Epithelial cell of esophagus (primary cell): ENCODE results near the gene AMMECR1L.

Source experiments
- DNase-seq: peaks from one replicate; pipeline ENCODE4 v3.0.0; 2010; ENCODE audit warnings: low read depth
- H3K4me3 ChIP-seq: 2 replicates; pipeline ENCODE4 v1.5.1; 2011; ENCODE audit warnings: mild to moderate bottlenecking, low read length, control low read depth
- TF ChIP-seq, protein P1 (sequence below): IDR thresholded peaks from 2 replicates; pipeline ENCODE4 v1.5.1; 2011; ENCODE audit warnings: low read depth, mild to moderate bottlenecking, low read length, control low read depth, inconsistent platforms; ENCODE audit not compliant: insufficient read depth; ENCODE audit errors: missing control alignments

Gene AMMECR1L

GRCh38 chr2:127885780-127886592 is at the start of gene AMMECR1L:
Gene AMMECR1L (minus strand): TSS chr2:127885956. CDS start chr2:127874234, 11,722 bp downstream.
- peak within 1 kb of the TSS; percentile 48 for H3K4me3 ChIP-seq
- DNase-seq: peak; percentile 66

DNA sequence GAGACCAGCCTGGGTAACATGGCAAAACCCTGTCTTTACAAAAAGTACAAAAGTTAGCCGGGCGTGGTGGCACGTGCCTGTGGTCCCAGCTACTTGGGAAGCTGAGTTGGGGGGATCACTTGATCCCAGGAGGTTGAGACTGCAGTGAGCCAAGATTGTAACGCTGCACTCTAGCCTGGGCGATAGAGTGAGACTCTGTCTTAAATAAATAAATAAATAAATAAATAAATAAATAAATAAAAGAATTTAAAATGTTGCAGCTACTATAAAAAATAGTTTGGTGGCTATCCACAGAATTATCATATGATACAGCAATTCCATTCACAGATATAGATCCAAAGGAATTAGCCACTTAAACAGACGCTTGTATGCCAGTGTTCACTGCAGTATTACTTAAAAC is 49.6 kb upstream of the AMMECR1L start:
- H3K4me3 ChIP-seq: no peak overlapping the region
- TF ChIP-seq, protein P1, sequence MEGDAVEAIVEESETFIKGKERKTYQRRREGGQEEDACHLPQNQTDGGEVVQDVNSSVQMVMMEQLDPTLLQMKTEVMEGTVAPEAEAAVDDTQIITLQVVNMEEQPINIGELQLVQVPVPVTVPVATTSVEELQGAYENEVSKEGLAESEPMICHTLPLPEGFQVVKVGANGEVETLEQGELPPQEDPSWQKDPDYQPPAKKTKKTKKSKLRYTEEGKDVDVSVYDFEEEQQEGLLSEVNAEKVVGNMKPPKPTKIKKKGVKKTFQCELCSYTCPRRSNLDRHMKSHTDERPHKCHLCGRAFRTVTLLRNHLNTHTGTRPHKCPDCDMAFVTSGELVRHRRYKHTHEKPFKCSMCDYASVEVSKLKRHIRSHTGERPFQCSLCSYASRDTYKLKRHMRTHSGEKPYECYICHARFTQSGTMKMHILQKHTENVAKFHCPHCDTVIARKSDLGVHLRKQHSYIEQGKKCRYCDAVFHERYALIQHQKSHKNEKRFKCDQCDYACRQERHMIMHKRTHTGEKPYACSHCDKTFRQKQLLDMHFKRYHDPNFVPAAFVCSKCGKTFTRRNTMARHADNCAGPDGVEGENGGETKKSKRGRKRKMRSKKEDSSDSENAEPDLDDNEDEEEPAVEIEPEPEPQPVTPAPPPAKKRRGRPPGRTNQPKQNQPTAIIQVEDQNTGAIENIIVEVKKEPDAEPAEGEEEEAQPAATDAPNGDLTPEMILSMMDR: no peak
- no peak for DNase-seq

DNA sequence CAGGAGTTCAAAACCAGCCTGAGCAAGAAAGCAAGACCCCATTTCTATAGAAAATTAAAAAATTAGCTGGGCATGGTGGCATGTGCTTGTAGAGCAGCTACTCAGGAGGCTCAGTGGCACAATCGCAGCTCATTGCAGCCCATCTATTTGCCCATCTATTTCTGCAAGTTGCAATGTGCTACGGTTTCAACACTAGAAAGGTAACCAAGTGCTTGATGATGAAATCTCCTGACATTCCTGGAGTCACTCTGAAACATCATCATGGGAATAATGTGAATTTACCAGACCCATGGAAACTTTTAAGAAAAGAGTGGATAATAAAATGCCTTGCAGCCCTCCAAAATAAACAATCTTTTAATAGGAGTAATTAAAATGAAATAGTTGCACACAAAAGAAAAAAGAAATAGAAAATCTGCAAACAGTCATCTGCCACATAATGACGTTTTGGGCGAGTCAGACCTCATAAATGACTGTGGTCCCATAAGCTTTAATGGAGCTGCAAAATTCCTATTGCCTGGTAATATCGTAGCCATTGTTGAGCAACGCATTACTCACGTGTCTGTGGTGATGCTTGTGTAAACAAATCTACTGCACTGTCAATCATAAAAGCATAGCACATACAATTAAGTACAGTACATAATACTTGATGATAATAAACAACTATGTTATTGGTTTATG is 46.6 kb upstream of the AMMECR1L start:
- TF ChIP-seq, protein P1: no peak
- H3K4me3 ChIP-seq: no peak overlapping the region
- DNase-seq: peak; percentile 85

DNA sequence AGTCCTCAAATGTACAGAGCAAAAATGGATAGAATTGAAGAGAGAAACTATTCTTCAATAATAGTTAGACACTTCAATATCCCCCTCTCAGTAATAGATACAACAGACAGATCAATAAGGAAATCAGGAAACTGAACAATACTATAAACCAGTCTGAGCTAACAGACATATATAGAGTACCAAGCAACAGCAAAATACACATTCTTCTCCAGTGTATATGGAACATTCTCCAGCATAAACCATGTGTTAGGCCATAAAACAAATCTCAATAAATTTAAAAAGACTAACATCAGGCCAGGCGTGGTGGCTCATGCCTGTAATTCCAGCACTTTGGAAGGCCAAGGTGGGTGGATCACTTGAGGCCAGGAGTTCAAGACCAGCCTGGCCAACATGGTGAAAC is 43.7 kb upstream of the AMMECR1L start:
- DNase-seq: no peak
- TF ChIP-seq, protein P1: no peak
- H3K4me3 ChIP-seq: no peak overlapping the region

DNA sequence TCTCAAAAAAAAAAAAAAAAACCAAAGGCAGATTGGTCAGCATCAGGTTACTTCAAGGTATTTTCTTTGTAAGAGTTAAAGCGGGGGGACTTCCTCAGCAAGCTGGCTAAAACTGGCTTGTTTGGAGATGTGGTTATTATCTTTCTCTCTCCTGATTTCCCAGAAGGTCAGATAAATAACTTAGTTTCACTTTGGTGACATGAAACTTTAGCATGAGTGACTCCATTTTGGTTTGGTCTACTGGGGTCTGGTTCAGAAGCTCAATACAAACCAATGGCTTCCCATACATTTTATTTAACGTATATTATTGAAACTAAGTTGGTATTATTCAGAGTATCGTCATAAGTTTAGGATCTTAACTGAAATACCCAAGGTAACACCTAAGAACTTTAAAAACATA is 41.6 kb upstream of the AMMECR1L start:
- TF ChIP-seq, protein P1: no peak
- no peak for DNase-seq
- no peak overlapping the region for H3K4me3 ChIP-seq

GRCh38 chr2:127917916-127918315 is 32.2 kb upstream of the AMMECR1L start:
- TF ChIP-seq, protein P1: no peak
- no peak for DNase-seq
- no peak overlapping the region for H3K4me3 ChIP-seq

DNA sequence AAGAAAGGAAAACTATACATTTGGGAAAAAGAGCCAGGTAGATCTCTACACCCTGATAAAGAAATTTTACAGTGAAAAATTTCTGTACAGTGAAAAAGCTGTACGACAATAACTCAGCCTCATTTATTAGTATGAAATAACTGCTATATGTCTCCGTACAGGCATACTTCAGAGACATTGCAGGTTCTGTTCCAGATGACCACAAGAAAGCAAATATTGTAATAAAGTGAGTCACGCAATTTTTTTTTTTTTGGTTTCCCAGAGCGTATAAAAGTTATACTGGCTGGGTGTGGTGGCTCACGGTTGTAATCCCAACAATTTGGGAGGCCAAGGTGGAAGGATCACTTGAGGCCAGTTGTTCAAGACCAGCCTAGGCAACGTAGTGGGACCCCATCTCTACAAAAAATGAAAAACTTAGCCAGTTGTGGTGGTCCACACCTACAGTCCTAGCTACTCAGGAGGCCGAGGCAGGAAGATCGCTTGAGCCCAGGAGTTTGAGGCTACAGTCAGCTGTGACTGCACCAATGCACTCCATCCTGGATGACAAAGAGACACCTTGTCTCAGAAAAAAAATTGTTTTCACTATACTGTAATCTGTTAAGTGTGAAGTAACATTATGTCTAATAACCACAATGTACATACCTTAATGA is 28.2 kb upstream of the AMMECR1L start:
- no peak overlapping the region for H3K4me3 ChIP-seq
- TF ChIP-seq, protein P1: no peak
- DNase-seq: peak; percentile 57
